GM18499 (cell line): Measurements from ENCODE around the gene TSHZ3.

Source experiments
- ATAC-seq: cut with Tn5 transposase; IDR thresholded peaks from one replicate; pipeline ENCODE4 v1.9.1; 2021; ENCODE audit warnings: moderate number of reproducible peaks; ENCODE audit not compliant: insufficient read depth, unreplicated experiment

The TSHZ3 gene

DNA sequence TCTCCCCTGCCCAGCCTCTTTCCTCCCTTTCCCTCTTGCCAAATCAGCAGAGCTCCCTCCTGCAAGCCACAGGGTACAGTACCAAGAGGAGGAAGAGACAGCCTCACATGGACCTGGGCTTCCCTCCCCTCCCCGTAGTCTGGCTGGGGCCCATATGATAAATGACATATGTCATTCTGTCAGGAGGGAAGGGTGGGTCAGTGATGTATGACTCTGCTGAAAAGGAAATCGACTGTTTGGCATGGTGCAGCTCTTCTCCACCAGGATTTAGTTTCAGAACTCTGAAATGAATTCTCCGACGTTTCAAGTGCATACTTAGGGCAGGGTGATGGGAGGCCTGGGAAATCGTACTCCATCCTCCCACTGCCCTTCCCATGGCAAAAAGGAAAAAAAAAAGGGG lies 9.8 kb downstream of the TSHZ3 start:
- ATAC-seq = no peak

DNA sequence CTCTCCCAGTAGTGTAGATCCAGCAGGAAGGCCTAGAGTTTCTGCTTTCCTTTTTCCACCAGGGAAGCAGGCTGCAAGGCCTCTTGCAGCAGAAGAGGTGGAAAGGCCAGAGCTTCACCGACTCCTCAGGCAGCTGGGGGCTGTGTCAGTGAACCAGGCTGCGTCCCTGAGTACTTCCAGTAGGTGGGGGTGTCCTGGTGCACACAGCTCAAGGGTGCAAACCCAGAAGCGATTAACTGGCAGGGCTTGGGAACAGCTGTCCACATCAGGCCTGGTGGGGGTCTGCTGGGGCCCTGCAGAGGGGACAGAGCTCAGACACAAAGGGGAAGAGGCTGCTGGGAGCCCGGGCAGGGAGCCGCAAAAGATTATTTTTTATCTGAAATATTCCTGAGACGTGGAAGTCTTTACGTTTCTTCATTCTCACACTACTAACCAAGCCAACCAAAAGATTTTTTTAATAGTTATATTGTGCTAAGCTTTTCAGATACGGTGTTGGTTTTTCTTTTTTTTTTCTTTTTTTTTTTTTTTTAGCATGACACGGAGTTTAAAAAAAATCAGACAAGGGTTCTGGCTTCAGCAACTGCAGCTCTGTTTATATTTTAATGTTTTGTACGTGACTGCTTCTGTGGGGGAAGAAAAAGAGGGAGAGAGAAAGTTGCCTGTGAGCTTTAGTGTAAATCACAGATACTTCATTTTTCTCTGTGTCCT lies 11.0 kb downstream of the TSHZ3 start:
- no peak for ATAC-seq

DNA sequence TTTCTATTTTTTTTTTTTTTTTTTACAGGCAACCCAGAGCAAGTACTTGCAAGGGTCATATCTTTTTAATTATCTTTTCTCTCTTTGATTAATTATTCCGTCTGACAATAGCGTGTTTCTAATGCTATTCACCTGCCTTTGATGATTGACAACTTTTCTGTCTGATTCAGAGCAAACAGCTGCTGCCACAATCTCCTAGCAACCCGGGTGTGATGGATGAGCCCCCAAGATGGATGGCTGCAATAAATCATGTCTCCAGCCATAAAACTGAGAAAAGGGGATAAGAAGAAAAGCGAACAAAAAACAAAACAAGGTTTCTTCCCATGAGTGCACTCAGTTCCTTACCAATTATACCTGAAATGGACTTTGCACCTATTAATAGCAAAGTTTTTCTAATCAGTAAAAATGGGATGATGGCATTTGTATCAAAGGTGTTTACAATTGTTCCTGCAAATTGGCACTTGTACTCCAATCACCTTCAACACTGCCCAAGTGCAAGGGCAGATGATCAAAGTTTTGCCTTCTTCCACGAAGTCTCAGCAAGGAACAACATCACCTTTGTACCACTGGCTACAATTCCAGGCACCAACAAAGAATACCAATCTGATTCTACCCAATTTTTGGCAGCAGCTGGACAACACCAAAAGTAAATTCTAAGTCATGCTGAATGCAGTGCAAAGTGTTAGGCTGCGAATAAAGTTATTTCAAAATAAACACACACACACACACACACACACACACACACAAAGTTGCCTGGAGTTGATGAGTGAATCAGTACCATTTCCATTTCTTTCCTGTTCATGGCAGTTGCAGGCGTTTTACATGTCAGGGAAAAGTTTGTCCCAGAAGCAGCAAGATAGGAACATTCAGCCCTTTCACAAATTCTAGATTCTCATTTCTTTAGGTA lies 12.0 kb downstream of the TSHZ3 start:
- ATAC-seq = no peak

DNA sequence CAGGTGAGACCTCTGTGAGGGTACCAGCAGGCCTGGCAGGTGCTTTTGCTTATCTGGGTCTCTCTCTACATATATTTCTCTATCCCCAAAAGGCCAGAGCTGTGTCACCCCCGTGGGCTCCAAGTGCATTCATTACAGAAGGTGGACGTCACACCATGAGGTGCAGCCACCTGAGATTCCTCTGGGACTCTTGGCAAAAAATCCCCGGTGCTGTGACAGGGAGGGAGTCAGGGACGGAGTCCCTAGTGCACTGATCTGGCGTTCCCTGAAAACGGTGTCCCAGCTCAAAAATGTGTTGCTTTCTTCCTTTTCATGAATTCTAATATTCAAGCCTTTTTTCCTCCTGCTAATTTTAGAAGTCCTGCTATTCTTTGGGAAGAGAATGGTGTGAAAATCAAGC lies 13.5 kb downstream of the TSHZ3 start:
- ATAC-seq = no peak

DNA sequence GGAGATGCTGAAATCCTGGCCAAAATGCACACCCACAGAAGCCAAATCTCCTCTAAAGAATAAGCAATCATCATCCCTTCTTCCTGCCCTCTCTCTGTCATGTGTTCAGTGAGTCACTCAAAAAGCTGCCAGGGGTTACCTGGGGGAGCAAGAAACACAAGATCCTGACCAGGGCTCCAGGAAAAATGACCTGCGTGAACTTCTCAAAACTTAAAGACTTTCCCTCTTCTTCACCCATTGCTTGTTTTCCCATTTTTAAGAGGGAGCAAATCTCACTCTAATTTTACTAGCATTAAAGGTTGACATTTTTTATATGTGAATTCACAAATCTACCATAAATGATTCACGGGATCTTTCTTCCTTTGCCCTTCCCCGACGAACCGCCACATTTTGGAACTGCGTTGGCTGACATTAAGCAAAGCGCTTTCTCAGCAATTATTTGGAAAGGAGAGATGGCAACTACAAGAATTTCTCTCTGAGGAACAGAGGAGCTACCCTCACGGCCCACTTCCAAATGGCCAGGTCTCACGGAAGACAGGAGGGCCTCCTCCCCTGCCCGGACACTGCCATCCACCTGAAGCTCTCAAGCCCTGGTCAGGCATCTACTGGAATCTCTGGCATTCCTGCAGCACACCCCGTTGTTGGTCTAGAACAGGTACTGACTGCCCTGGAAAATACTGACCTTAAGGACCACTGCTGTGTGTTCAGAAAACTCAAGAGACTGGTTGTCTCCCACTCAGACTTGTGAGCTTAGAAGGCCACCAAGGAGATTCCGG lies 14.2 kb downstream of the TSHZ3 start:
- no peak for ATAC-seq

DNA sequence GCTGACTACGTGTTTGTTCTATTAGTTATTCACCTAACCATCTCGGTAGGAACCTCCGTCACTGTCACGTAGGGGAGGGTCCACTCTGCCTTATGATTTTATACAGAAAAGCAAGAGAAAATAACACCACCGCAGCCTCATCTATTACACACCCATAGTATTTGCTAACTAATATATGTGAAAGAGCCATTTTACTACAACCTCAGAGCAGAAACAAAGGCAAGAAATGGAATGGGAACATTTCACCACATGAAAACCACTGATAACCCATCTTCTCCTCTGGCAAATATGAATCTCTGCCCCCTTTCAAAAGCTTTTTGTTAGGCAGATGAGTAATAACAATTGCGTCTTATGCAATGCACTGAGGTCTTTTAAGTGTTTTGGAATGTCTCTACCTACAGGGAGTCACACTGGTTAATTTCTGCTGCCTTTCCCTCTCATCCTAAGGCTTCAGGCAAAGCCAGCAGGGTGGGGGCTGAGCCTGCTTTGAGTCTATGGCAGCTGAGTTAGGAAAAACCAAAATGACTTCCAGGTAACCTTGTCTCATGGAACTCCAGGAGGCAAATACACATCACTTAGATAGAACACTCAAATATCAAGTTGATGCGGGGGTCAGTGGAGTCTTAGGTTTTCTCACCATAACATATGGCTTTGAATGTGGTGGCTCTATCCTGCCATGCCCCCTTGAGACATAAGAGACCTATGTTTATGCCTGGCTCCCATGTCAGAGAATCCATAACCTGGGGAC lies 15.0 kb downstream of the TSHZ3 start:
- no peak for ATAC-seq

DNA sequence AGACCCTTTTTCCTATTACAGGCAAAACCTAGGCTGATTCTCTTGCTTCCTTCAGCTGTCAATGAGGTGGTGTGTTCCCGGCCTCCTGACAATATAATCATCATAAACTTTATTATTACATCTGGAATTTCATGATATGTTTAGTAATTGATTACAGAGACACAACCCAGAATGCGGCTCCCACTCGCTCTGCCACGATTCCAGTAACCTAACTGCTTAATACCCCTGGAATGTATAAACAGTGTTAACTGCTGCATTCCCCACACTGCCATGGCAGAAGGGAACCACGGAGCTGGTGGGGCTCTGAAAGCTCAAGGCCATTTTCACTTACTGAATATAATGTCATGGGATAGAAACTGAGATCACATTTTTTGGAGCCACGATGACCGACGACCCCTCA lies 17.1 kb downstream of the TSHZ3 start:
- ATAC-seq = no peak

DNA sequence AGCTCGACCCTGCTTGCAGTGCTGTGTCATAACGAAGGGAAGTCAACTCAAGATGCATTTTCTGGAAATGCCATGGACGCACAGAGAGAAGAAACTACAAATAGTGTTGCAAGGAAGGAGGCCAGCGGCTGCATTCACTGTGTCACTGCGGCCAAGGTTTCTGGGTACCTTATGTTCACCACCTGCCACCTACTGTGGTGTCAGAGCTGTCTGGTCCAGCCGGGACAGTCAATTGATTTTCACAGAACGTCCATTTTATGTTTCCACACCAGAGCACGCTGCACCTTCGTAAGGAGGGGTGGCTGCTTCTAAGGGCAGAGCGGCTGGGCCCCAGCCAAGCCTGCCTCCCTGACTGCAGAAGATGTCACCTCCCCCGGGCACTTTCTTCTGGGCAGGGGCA lies 17.7 kb downstream of the TSHZ3 start:
- no peak for ATAC-seq

DNA sequence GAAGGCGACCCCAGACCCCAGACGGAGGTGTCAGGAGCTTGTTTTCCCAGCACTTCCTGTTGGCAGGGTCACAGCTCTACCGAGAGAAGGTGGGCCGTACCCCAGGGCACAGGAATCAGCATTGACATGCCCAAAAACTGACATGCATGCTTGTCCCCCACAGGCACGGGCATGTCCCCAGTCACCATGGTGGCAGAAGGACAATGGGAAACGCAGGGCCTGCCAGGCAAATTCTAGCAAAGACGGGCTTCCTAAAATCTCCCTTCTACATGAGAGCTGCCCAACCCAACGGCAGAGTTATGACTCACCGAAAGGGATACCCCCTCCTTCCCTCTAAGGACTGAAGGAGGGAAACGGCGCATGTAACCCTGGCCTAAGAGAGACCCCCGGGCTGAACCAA lies 18.5 kb downstream of the TSHZ3 start:
- ATAC-seq = no peak

DNA sequence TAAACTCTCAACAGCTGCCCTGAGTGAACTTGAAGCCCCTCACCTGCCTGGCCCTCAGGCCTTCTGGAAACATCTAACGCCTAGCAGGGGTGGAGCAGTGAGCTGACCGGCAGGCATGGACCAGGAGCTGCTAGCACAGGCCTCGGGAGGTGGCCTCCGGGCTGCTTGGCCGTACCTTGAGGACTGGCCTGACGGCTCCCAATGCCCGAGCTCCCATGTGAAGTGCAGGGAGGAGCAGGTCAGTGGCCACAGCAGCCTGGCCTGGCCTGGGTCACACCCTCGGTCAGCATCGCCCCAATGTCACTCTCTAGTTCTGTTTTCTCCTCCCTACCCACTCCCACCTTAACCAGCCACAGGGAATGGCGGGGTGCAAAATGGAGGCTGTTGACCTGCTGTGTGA lies 19.0 kb downstream of the TSHZ3 start:
- no peak for ATAC-seq

DNA sequence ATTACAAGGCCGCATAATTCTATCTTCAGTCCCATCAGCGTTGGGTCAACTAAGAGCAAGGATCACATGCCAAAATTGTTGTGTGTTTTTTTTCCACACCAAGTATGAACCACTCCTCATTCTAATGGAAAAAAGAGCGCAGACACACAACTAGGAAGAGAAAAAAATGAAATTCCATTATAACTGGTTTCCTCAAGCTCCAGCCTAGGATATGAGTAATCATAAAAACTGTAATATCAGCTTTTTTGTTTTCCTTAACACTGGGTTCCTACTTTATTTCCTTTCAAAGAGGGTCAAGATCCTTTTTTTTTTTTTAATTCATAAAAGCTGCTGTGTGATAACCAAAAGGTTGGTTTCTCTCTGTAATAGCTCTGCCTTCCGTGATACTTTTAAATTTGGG lies 19.4 kb downstream of the TSHZ3 start:
- no peak for ATAC-seq

DNA sequence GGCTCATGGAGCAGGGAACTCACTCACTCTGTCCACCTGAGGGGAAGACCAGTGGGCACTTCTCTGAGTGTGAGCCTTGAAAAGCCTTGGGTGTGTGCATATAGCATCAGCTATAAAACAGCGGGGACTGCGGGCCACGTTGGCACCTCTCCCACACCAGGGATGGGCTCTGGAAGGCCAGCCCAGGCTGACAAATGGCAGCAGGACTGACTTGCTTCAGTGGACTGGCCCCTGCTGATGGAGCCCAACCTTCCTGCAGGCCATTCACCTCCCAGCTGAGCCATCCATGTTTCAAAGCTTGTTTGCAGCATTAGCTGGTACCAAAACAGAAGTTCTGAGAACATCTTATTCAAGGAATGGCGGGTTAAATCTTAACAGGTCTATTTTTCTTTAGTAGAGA lies 21.0 kb downstream of the TSHZ3 start:
- no peak for ATAC-seq

DNA sequence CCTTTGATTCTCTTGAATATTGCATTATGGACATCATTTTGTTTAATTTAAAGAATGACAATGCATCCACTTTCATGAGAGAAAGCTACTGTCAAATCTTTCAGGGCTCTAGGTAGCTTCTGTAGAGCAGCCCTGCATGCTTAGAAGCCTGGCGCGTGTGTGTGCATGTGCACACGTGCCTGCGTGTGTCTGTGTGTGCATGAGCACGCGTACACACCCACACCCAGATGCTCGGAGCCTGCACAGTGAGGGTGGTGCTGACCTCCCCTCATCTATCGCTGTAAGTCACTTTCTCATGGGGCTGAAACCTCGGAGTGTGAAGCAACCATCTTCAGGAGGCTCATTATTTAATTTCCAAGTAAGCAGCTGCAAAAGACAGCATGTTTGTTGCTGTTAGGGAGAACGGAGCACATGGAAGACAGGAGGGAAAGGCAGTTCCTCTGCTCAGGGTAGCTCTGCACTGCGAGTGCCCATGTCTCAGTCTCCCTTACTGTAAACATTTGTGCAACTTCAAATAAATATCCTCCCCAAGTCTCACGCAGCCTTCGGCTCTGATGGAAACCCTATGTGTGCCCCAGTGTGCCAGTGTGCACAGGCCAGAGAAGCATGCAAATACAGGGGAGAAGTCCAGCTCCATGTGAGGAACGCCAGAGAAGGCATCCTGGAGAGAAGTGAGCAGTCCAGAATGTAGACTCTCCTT lies 22.8 kb downstream of the TSHZ3 start:
- ATAC-seq = no peak

DNA sequence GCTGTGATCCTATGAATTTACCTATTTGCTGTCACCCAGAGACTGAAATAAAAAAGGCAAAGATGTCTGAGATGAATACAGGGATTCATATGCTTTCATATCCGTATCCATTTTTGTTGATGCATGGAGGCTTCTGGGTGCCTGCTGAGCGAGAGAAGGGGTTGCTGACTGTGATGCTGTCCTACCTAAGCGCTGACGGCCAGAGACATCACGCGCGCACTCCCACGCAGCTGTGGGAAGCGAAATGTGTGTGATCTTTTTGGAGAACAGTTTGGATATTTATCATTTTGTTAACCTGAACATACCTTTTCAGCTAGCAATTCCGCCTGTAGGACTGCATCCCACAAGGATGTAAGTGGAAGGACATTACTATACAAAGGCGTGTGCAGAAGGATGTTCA lies 23.9 kb downstream of the TSHZ3 start:
- ATAC-seq = no peak

DNA sequence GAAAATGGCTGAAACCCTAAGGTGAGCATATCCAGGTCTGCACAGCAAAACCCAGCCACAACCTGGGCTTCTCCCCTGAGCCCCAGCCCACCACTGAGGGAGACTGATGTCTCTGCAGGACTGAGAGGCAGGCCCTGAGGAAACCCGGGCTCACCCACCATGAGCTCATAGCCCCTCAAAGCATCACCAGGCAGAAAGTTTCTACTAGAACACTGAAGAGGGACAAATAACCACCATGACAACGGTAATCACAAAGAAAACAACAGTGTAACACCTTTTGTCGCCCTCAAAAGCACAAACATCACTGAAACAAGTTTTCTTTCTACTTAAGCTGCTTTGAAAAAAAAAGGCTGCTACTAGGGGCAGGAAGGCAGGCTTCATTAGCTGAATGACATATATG lies 29.8 kb downstream of the TSHZ3 start:
- no peak for ATAC-seq

DNA sequence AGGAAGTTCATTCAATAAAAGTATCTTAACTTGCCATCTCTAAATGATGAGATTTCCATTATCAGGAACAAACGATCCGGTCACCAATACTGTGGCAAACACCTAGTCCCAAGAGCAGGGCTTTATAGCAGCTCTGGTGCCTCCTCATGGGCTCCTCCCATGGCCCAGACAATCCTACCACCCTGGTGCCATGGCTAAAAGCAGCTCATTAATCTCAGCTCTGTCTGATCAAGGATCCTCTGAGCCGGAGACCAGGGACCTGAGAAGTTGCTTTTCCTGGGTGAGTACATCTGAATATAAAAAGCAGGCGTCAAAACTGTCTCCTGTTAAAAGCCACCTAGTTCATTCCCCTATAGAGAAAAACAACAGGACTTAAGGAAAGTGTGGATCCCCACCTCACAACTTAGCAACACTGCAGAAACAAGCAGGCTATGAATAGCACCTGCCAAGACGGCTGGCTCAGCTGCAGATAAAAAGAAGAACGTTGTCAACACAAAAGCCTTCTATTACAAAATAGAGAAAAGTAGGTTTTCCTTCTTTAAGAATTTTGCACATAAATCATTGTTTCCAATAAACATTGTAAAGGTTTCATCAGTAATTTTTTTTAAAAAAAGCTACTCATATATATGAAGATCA lies 30.3 kb downstream of the TSHZ3 start:
- no peak for ATAC-seq

DNA sequence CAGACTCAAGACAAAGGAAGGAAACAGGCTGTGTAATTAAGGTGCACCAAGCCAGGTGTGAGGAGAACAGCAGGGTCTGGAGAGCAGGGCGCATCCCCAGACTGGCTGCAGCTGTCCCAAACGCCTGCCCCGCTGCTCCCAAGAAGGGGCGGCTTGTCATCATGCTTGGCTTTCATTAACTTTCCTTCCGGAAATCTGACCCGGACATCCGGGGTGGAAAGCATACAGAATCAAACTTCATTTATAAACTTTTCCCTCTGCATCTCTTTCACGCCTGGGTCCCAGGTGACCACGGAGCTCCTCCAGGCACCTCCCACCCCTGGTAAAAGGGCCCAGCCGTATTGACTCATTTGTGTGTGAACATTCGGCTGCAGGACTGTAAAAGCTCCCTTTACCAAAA lies 31.7 kb downstream of the TSHZ3 start:
- no peak for ATAC-seq

DNA sequence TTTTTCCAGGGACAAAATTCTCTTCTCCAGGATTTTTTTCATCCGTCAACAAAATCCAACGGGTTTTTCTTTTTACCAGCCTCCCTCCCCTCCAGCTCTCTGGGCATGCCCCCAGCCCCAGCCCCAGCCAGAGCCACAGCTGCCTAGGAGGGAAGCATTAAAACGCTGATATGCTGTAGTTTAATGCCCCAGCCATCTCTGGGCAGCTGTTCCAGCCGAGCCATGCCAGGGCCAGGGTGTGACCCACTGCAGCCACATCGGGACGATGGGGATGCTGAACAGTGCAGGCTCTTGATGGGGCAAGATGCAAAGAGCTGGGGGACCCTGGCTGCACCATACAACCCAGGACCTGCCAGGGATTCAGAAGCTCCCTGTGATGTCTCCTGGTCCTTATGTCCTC lies 32.1 kb downstream of the TSHZ3 start:
- no peak for ATAC-seq

DNA sequence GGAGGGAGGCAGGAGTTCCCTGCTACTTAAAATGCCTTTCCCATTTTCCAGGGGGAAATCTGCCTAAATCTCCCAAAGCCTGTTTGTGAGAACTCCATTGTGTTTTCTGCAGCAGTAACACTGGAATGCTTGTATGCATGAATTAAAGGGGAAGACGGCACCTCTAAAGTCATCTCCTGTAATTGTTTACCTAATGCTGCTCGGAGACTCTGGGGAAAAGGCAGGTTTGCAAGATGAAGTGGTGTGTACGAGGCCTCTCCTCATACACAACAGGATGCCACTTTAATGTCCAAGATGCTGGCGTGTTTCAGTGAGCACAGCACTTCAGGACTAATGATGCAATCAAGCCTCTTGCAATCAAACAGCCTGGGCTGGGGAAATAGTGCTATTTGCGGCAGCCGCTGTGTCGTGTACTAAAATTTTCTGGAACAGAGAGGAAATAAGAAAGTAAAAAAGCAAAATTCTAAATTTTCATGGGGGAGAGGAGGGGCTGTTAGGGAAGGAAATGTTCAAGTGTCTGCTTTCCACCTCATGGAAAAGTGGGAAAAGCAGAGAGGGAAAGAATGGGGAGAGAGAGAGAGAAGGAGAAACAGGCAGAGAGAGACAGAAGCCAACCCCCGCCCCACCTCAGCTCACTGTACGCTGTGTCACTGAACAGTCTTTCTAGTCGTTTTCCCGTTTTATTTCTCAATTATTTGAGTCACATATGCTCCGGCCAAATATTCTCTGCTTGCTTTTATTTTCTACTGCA lies 32.9 kb downstream of the TSHZ3 start:
- no peak for ATAC-seq
